SJCRH30 (cell line): ENCODE measurements around the gene TMEM69. TPM values are rescaled to one million over a fixed set of nuclear protein-coding genes. Genes with fewer than 3 reads are reported as not detected.
"Not testable (repeated sequence)": the region's sequence is repeated elsewhere in the genome, so short reads cannot be mapped to it uniquely, and the experiment has no call there.

ENCODE experiments used
- DNase-seq, 2 experiments: peaks; one replicate each; pipeline ENCODE4 v3.0.0-alpha.2; 2015 to 2020
- H3K27ac ChIP-seq: fragments of 250-450 bp; sonication (Bioruptor Pico); 2 replicates; pipeline ENCODE4 v1.5.1; 2020; ENCODE audit warnings: mild to moderate bottlenecking, moderate library complexity
- H3K27me3 ChIP-seq: fragments of 250-450 bp; sonication (Bioruptor Pico); 2 replicates; pipeline ENCODE4 v1.5.1; 2020; ENCODE audit warnings: mild to moderate bottlenecking, moderate library complexity
- H3K36me3 ChIP-seq: fragments of 250-450 bp; sonication (Bioruptor Pico); 2 replicates; pipeline ENCODE4 v1.5.1; 2020; ENCODE audit warnings: mild to moderate bottlenecking, moderate library complexity
- H3K4me1 ChIP-seq: fragments of 250-450 bp; sonication (Bioruptor Pico); 2 replicates; pipeline ENCODE4 v1.5.1; 2020; ENCODE audit warnings: mild to moderate bottlenecking, moderate library complexity
- H3K4me3 ChIP-seq: fragments of 250-450 bp; sonication (Bioruptor Pico); 2 replicates; pipeline ENCODE4 v1.5.1; 2020; ENCODE audit warnings: mild to moderate bottlenecking, moderate library complexity
- H3K9me3 ChIP-seq: fragments of 250-450 bp; sonication (Bioruptor Pico); replicated peaks from 2 replicates; pipeline ENCODE4 v1.5.1; 2020; ENCODE audit warnings: mild to moderate bottlenecking, moderate library complexity
- total RNA-seq: library from RNA; depleted of rRNA; stranded (reverse); fragments of >200 nt; shearing (Covaris generic); gene quantifications from 2 replicates; pipeline ENCODE4 v1.2.3, GENCODE V29; 2014

The TMEM69 gene
- total RNA-seq, 1 experiment from 2014 or later = 50.6 TPM

DNA sequence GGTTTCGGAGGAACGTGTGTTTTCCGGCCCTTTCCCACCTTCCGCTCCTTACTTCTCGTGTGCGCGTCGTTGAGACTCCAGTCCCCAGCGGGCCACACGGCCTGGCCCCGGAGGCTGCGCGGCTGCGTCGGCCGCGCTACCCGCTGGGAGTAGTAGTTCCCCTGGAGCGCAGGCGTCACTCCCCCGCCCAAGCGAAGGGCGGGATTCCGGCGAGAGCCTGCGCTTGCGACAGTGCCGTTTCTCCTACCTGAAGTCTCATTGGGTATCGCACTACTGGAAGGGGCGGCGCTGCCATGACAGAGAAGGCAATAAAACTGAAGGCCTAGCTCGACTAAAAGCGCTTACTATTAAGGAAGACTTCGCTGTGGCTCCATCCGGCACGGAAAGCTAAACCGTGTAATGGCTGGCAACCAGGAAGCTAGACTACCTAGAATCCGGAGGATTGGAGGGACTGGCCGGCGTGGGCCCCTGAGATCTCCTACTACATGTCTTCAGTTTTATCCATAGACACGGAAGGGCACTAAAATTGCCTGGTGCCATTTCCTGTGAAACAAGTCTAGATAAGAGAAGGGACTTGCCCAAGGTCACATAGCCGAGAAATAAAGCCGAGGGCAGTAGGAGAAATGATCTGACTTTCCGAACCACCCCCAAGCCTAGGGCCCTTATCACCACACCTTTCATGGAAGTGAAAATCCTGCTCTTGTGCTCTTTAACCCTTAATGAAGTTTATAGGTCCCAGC, 797 bp upstream of the TMEM69 start:
- H3K4me1 ChIP-seq = peaks cover 3% of the 10 kb centered on the region; the same call in 1 of the 2 replicates
- H3K9me3 ChIP-seq = no peaks in the 10 kb centered on the region
- no peaks in the 10 kb centered on the region for H3K27me3 ChIP-seq
- peak; percentile 98 to 99 for DNase-seq
- H3K4me3 ChIP-seq = peak overlapping the region; percentile 88
- H3K36me3 ChIP-seq = no peaks in the 10 kb centered on the region; the same call in none of the 2 replicates
- peak overlapping the region; percentile 92 for H3K27ac ChIP-seq

DNA sequence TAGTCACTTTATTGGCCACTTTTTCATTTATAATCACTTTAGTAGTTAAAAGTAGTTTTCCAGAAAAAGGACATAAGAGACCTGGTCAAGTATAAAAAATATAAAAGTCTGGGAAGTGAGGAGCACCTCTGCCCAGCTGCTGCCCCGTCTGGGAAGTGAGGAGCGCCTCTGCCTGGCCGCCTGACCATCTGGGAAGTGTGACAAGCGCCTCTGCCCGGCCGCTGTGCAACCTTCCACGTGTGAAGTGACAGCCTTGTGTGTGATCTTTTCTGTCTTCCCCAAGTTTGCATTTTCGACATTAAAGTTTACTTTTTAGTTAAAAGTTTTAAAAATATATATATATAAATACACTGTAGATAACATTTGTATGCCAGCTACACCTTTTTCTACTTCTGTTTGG, 5.8 kb downstream of the TMEM69 start:
- H3K27me3 ChIP-seq, DNase-seq, H3K4me3 ChIP-seq, H3K27ac ChIP-seq, H3K9me3 ChIP-seq, H3K4me1 ChIP-seq: not testable (repeated sequence)
- H3K36me3 ChIP-seq = peaks cover 26% of the 10 kb centered on the region

DNA sequence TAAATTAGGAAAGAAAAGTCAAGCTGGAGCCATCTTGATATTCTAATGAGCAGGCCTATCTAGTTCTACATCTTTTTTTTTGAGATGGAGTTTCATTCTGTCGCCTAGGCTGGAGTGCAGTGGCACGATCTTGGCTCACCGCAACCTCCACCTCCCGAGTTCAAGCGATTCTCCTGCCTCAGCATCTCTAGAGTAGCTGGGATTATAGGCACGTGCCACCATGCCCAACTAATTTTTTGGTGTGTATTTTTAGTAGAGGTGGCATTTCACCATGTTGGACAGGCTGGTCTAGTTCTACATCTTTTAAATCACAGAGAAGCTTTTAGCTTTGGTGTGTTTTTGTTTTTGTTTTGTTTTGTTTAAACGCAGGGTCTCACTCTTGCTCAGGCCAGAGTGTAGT, 6.8 kb downstream of the TMEM69 start:
- DNase-seq = no peak
- Histone ChIP-seq H3K36me3 (peaks cover 26% of the 10 kb centered on the region), H3K4me3 (no peak overlapping the region), H3K4me1 (no peaks in the 10 kb centered on the region), H3K27me3 (no peaks in the 10 kb centered on the region), H3K9me3 (no peaks in the 10 kb centered on the region), H3K27ac (no peak overlapping the region)

DNA sequence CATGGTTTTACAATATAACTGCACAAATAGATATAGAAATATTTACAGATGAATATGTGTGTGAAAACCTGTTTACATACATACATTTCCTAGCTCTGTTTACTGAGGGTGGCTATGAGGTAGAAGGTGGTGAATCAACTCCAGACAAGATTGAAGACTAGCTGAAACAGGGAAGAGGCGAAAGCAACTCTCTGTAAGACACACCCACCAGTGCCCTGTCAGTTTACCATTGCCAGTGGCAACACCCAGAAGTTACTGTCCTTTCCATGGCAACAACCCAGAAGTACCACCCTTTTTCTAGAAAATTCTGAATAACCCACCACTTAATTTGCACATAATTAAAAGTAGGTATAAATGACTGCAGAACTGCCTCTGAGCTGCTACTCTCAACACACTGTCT, 16.7 kb downstream of the TMEM69 start:
- H3K4me3 ChIP-seq = no peak overlapping the region
- DNase-seq = no peak
- H3K27me3 ChIP-seq = no peaks in the 10 kb centered on the region
- peaks cover 7% of the 10 kb centered on the region for H3K36me3 ChIP-seq
- H3K27ac ChIP-seq = no peak overlapping the region
- no peaks in the 10 kb centered on the region for H3K4me1 ChIP-seq
- no peaks in the 10 kb centered on the region; the same call in none of the 2 replicates for H3K9me3 ChIP-seq

DNA sequence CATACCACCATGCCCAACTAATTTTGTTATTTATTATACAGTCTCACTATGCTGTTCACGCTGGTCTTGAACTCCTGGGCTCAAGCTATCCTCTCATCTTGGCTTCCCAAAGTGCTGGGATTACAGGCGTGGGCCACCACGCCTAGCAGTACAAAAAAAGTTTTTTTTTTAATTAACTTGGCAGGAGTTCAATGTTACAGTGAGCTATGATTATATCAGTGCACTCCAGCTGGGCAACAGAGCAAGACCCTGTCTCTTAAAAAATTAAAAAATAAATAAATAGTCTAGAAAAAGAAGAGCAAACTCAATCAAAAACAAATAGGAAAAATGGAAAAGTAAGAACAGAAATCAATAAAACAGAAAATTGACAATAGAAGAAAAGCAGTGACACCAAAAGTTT, 25.7 kb downstream of the TMEM69 start:
- Histone ChIP-seq H3K27ac (no peak overlapping the region), H3K9me3 (no peaks in the 10 kb centered on the region), H3K4me1 (no peaks in the 10 kb centered on the region), H3K27me3 (no peaks in the 10 kb centered on the region), H3K4me3 (no peak overlapping the region), H3K36me3 (peaks cover 8% of the 10 kb centered on the region; the same call in 1 of the 2 replicates)
- DNase-seq = no peak

DNA sequence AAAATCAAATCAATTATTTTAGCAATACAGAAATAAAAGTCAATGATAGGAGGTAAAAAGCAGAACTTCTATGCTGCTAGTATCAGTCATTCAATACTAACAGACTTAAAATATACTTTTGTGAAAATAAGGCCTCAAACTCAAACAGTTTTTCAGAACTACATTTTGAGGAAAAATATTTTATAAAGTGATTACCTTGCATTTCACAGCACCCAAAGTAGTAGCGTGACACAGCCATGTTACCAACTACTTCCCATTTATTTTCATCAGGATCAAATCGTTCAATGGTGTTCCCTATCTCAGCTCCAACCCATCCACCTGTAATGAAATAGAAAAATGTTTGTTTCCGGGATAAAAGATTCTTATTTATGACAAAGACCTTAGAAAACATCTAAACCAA, 28.7 kb downstream of the TMEM69 start:
- H3K27me3 ChIP-seq = no peaks in the 10 kb centered on the region
- DNase-seq = no peak
- no peak overlapping the region for H3K4me3 ChIP-seq
- no peaks in the 10 kb centered on the region for H3K9me3 ChIP-seq
- H3K4me1 ChIP-seq = peaks cover 2% of the 10 kb centered on the region; the same call in 1 of the 2 replicates
- H3K36me3 ChIP-seq = peaks cover 7% of the 10 kb centered on the region; the same call in 1 of the 2 replicates
- H3K27ac ChIP-seq = no peak overlapping the region

DNA sequence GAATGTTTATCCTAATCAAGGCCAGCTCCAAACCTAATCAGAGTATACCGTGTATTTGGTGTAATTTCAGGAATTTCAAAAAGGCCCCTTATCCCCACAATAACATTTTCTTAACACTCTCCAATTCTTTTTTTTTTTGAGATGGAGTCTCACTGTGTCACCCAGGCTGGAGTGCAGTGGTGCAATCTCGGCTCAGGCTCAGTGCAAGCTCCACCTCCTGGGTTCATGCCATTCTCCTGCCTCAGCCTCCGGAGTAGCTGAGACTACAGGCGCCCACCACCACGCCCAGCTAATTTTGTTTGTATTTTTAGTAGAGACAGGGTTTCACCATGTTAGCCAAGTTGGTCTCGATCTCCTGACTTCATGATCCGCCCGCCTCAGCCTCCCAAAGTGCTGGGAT, 29.4 kb downstream of the TMEM69 start:
- H3K36me3 ChIP-seq, H3K27me3 ChIP-seq, DNase-seq, H3K9me3 ChIP-seq, H3K4me3 ChIP-seq, H3K4me1 ChIP-seq, H3K27ac ChIP-seq: not testable (repeated sequence)

DNA sequence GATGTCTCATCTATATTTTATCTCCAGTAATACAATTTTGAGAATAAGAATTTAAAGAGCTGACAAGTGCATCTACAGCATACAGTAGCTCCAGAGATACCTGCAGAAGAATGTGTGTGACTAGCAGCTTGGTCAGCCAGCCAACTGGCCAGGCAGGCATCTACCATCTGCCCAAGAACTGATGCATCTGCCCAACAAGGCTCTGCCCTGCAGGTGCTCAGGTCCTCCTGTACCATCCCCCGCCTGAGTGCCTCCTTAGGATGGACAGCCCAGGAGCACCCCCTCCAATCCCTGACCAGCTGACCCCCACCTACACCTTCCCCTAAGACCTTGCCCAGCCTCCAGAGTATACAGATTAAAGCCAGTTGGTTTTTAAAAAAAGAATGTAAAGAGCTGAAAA, 30.3 kb downstream of the TMEM69 start:
- Histone ChIP-seq H3K4me1 (peaks cover 2% of the 10 kb centered on the region; the same call in 1 of the 2 replicates), H3K27ac (no peak overlapping the region), H3K27me3 (no peaks in the 10 kb centered on the region), H3K36me3 (peaks cover 5% of the 10 kb centered on the region; the same call in 1 of the 2 replicates), H3K9me3 (no peaks in the 10 kb centered on the region), H3K4me3 (no peak overlapping the region)
- no peak for DNase-seq

DNA sequence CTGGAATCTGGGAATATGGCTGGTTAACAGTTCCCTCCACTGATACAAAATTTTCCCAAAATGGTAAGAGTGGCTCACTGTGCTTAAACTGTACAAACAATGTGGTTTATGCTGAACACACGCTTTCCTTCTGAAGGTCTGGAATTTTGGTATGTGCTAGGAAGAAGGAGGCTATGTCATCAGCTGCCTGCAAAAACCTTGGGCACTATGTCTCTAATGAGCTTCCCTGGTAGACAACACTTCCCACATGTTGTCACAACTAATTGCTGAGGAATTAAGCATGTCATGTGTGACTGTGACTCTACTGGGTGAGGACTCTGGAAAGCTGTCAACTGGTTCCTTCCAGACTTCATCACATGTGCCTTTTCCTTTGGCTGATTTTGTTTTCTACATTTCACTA, 33.2 kb downstream of the TMEM69 start:
- H3K36me3 ChIP-seq = peaks cover 3% of the 10 kb centered on the region
- DNase-seq = peak; percentile 15 to 21
- H3K27me3 ChIP-seq = no peaks in the 10 kb centered on the region
- no peaks in the 10 kb centered on the region for H3K9me3 ChIP-seq
- H3K4me1 ChIP-seq = peaks cover 2% of the 10 kb centered on the region; the same call in 1 of the 2 replicates
- no peak overlapping the region for H3K27ac ChIP-seq
- H3K4me3 ChIP-seq = no peak overlapping the region

DNA sequence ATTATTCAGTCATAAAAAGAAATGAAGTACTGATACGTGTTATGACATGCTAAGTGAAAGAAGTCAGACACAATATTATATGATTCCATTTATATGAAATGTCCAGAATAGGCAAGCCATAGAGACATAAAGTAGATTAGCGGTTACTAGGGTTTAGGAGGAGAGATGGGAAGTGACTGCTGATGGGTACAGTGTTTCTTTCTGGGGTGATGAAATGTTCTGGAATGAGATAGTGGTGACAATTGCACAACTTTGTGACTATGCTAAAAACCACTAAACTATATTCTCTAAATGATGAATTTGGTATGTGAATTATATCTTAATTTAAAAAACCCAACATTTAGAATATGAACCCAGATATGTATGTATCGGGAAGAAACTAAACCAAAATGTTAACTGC, 34.8 kb downstream of the TMEM69 start:
- H3K4me3 ChIP-seq = no peak overlapping the region
- peaks cover 5% of the 10 kb centered on the region for H3K36me3 ChIP-seq
- no peak for DNase-seq
- H3K27ac ChIP-seq = no peak overlapping the region
- no peaks in the 10 kb centered on the region for H3K9me3 ChIP-seq
- peaks cover 2% of the 10 kb centered on the region; the same call in 1 of the 2 replicates for H3K4me1 ChIP-seq
- no peaks in the 10 kb centered on the region for H3K27me3 ChIP-seq

DNA sequence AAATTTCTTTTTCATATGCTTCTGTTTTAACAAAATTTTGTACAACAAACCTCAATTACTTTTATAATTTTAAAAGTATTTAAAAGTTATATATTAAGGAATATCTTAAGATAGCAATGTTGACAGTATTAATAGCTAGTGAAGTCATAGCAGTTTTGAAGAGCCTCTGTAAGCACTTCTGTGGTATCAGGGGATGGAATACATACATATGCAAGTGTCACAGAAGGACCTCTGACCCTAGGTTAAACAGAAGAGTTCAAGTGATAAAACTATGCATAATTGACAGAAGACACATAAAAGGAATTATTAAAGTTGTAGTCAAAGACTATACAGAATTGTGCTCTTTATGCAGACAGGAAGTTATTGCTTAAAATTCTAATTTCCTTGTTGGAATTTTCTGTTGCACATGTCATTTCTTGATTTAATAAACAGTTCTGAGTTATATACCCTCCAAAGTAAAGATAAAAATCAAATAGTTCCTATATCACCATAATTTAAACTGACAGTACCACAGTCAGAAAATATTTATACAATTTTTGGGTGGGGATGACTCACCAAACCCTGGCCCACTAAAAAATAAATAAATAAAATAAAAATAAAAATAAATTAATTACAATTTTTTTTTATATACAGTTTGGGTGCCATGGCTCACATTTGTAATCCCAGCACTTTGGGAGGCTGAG, 35.4 kb downstream of the TMEM69 start:
- peaks cover 2% of the 10 kb centered on the region; the same call in 1 of the 2 replicates for H3K4me1 ChIP-seq
- H3K27me3 ChIP-seq = no peaks in the 10 kb centered on the region
- H3K9me3 ChIP-seq = no peaks in the 10 kb centered on the region
- peaks cover 5% of the 10 kb centered on the region for H3K36me3 ChIP-seq
- DNase-seq = no peak
- no peak overlapping the region for H3K4me3 ChIP-seq
- no peak overlapping the region for H3K27ac ChIP-seq

DNA sequence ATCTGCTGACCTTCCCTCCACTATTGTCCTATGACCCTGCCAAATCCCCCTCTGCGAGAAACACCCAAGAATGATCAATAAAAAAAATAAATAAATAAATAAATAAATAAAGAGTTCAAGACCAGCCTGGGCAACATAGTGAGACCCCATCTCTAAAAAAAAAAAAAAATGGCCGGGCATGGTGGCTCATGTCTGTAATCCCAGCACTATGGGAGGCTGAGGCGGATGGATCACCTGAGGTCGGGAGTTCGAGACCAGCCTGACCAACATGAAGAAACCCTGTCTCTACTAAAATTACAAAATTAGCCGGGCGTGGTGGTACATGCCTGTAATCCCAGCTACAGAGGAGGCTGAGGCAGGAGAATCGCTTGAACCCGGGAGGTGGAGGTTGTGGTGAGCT, 38.0 kb downstream of the TMEM69 start:
- not testable (repeated sequence) for DNase-seq, H3K4me1 ChIP-seq, H3K9me3 ChIP-seq, H3K27ac ChIP-seq, H3K4me3 ChIP-seq, H3K27me3 ChIP-seq
- H3K36me3 ChIP-seq = peaks cover 14% of the 10 kb centered on the region

DNA sequence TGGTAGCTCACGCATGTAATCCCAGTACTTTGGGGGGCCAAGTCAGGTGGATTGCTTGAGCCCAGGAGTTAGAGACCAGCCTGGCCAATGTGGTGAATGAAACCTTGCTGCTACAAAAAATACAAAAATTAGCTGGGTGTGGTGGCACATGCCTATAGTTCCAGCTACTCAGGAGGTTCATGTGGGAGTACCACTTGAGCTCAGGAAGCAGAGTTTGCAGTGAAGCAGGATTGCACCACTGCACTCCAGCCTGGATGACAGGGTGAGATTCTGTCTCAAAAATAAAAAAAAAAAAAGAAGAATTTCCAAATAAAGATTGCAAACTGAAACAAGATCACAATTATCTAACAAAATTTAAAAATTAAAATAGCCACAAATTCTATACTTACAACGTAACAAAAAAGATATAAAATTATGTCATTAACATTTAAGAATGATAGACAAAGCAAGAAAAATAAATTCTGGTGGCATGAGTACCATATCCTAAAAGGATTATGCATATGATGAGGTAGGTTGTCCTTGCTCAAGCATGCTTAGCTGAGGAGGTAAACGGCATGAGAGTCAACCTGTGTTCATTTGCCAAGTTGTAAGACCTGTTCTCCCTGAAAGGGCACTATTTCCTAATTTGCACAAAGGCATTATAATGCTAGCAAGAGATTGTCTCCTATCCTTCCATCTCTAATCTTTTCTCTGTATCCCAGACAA, 42.2 kb downstream of the TMEM69 start:
- DNase-seq = no peak
- Histone ChIP-seq H3K4me1 (no peaks in the 10 kb centered on the region), H3K9me3 (no peaks in the 10 kb centered on the region), H3K36me3 (peaks cover 14% of the 10 kb centered on the region), H3K4me3 (no peak overlapping the region), H3K27me3 (no peaks in the 10 kb centered on the region), H3K27ac (no peak overlapping the region)

DNA sequence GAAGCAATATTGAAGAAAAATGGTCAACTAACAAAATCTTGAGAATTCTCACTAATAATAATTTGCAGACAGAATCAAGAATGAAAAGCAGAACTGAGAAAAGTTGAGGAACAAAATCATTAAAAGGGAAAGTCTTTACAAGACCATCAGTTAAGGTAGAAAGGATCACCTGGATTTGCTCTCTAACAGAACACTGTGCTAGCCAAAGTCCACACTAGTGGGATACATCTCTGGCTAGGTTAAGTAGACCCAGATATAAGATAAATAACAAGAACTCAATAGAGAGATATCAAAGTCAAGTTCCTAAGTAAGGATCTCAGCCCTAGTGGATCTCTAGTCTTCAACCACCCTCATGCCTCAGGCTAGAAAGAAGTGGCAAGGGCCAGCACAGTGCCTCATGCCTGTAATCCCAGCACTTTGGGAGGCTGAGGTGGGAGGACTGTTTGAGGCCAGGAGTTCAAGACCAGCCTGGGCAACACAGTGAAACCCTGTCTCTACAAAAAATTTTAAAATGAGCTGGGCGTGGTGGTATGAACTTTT, 42.9 kb downstream of the TMEM69 start:
- no peaks in the 10 kb centered on the region for H3K4me1 ChIP-seq
- H3K36me3 ChIP-seq = peaks cover 14% of the 10 kb centered on the region
- no peak for DNase-seq
- no peaks in the 10 kb centered on the region for H3K27me3 ChIP-seq
- no peak overlapping the region for H3K27ac ChIP-seq
- H3K4me3 ChIP-seq = no peak overlapping the region
- no peaks in the 10 kb centered on the region for H3K9me3 ChIP-seq

DNA sequence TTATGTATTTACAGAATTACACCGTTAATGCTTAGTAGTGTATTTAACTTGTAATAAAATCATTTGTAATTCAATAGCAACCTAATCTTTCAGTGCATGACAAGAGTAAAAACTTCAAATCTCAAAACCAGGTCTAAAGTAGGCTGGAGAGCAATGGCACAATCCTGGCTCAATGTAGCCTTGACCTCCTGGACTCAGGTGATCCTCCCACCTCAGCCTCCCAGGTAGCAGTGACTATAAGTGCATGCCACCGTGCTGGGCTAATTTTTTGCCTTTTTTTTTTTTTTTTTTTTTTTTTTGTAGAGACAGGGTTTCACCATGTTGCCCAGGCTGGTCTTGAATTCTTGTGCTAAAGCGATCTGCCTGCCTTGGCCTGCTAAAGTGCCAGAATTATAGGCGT, 51.2 kb downstream of the TMEM69 start:
- no peaks in the 10 kb centered on the region for H3K9me3 ChIP-seq
- no peak overlapping the region for H3K27ac ChIP-seq
- no peak for DNase-seq
- H3K36me3 ChIP-seq = peaks cover 2% of the 10 kb centered on the region
- H3K27me3 ChIP-seq = no peaks in the 10 kb centered on the region
- H3K4me3 ChIP-seq = no peak overlapping the region
- H3K4me1 ChIP-seq = no peaks in the 10 kb centered on the region
